OCI-LY1 (cell line): Measurements from ENCODE around the gene MTPN.

Experiments
- H2AFZ ChIP-seq: fragments of 200-600 bp; sonication (generic), shearing (Covaris generic); 2 replicates; pipeline ENCODE4 v1.6.0; 2014; ENCODE audit warnings: antibody characterized with exemption, mild to moderate bottlenecking, low read length
- H3F3A ChIP-seq: fragments of 200-600 bp; sonication (generic), shearing (Covaris generic); 2 replicates; pipeline ENCODE4 v1.6.0; 2014; ENCODE audit warnings: mild to moderate bottlenecking, antibody characterized with exemption, low read length, moderate library complexity; ENCODE audit not compliant: insufficient read depth
- H3K27ac ChIP-seq: fragments of 200-600 bp; sonication (generic); 2 replicates; pipeline ENCODE4 v1.5.1; 2014; ENCODE audit warnings: low read length, mixed run types, mild to moderate bottlenecking, low read depth; ENCODE audit not compliant: poor library complexity, severe bottlenecking
- H3K27me3 ChIP-seq: fragments of 200-600 bp; sonication (generic); 2 replicates; pipeline ENCODE4 v1.6.0; 2014; ENCODE audit warnings: antibody characterized with exemption, mild to moderate bottlenecking, low read length, moderate library complexity; ENCODE audit not compliant: insufficient read depth
- H3K36me3 ChIP-seq: fragments of 200-600 bp; sonication (generic); 2 replicates; pipeline ENCODE4 v1.6.1; 2014; ENCODE audit warnings: mild to moderate bottlenecking, antibody characterized with exemption, low read length, moderate library complexity, mixed read lengths; ENCODE audit not compliant: insufficient read depth
- H3K4me1 ChIP-seq: fragments of 200-600 bp; sonication (generic); 2 replicates; pipeline ENCODE4 v1.5.1; 2014; ENCODE audit warnings: mild to moderate bottlenecking, low read length, moderate library complexity; ENCODE audit not compliant: insufficient read depth, severe bottlenecking
- H3K4me2 ChIP-seq: fragments of 200-600 bp; sonication (generic), shearing (Covaris generic); 2 replicates; pipeline ENCODE4 v1.6.1; 2014; ENCODE audit warnings: low read length
- H3K4me3 ChIP-seq: fragments of 200-600 bp; sonication (generic); 2 replicates; pipeline ENCODE4 v1.5.1; 2014; ENCODE audit warnings: low read length, low read depth, mild to moderate bottlenecking, mixed read lengths; ENCODE audit not compliant: poor library complexity, severe bottlenecking
- H3K79me2 ChIP-seq: fragments of 200-600 bp; shearing (Covaris generic); 2 replicates; pipeline ENCODE4 v1.6.1; 2016; ENCODE audit warnings: mixed run types, low read length, mixed read lengths; ENCODE audit not compliant: insufficient read depth
- H3K9ac ChIP-seq: fragments of 200-600 bp; sonication (generic), shearing (Covaris generic); 2 replicates; pipeline ENCODE4 v1.6.1; 2014; ENCODE audit warnings: mild to moderate bottlenecking, low read length, mixed read lengths
- H3K9me2 ChIP-seq: fragments of 200-600 bp; sonication (generic), shearing (Covaris generic); 2 replicates; pipeline ENCODE4 v1.6.1; 2014; ENCODE audit warnings: low read depth, mild to moderate bottlenecking, low read length, mixed read lengths
- H3K9me3 ChIP-seq: fragments of 200-600 bp; shearing (Covaris generic); 2 replicates; pipeline ENCODE4 v1.6.1; 2014; ENCODE audit warnings: low read length, mixed read lengths
- H4K20me1 ChIP-seq: fragments of 200-600 bp; sonication (generic), shearing (Covaris generic); 2 replicates; pipeline ENCODE4 v1.6.0; 2016; ENCODE audit warnings: mild to moderate bottlenecking, low read length; ENCODE audit not compliant: insufficient read depth
- EZH2 ChIP-seq: fragments of 200-600 bp; sonication (generic), shearing (Covaris generic); IDR thresholded peaks from 2 replicates; pipeline ENCODE4 v1.8.0; 2017; ENCODE audit warnings: borderline replicate concordance, mixed run types, mild to moderate bottlenecking, antibody characterized with exemption, low read length, moderate library complexity, mixed read lengths
- TF ChIP-seq, protein P1 (sequence below): fragments of 200-600 bp; sonication (generic), shearing (Covaris generic); IDR thresholded peaks from 2 replicates; pipeline ENCODE4 v1.5.1; 2017; ENCODE audit warnings: mild to moderate bottlenecking, antibody characterized with exemption, low read length, moderate library complexity, mixed read lengths

The MTPN gene

GRCh38 chr7:135900065-135900546 lies 77.1 kb downstream of the MTPN start:
- no peak overlapping the region for H3K9ac ChIP-seq
- H3K4me2 ChIP-seq, result no peak overlapping the region
- H2AFZ ChIP-seq, result no peak overlapping the region
- no peaks in the 10 kb centered on the region for H3K4me1 ChIP-seq
- no peak overlapping the region for H3K27ac ChIP-seq
- no peaks in the 10 kb centered on the region for H4K20me1 ChIP-seq
- no peaks in the 10 kb centered on the region for H3K9me3 ChIP-seq
- H3K27me3 ChIP-seq, result no peaks in the 10 kb centered on the region
- H3K4me3 ChIP-seq, result no peak overlapping the region
- no peaks in the 10 kb centered on the region for H3K79me2 ChIP-seq
- TF ChIP-seq, protein P1, sequence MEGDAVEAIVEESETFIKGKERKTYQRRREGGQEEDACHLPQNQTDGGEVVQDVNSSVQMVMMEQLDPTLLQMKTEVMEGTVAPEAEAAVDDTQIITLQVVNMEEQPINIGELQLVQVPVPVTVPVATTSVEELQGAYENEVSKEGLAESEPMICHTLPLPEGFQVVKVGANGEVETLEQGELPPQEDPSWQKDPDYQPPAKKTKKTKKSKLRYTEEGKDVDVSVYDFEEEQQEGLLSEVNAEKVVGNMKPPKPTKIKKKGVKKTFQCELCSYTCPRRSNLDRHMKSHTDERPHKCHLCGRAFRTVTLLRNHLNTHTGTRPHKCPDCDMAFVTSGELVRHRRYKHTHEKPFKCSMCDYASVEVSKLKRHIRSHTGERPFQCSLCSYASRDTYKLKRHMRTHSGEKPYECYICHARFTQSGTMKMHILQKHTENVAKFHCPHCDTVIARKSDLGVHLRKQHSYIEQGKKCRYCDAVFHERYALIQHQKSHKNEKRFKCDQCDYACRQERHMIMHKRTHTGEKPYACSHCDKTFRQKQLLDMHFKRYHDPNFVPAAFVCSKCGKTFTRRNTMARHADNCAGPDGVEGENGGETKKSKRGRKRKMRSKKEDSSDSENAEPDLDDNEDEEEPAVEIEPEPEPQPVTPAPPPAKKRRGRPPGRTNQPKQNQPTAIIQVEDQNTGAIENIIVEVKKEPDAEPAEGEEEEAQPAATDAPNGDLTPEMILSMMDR, result no peak
- TF ChIP-seq EZH2, result no peak
- no peaks in the 10 kb centered on the region for H3K9me2 ChIP-seq
- no peaks in the 10 kb centered on the region for H3K36me3 ChIP-seq
- no peaks in the 10 kb centered on the region for H3F3A ChIP-seq

DNA sequence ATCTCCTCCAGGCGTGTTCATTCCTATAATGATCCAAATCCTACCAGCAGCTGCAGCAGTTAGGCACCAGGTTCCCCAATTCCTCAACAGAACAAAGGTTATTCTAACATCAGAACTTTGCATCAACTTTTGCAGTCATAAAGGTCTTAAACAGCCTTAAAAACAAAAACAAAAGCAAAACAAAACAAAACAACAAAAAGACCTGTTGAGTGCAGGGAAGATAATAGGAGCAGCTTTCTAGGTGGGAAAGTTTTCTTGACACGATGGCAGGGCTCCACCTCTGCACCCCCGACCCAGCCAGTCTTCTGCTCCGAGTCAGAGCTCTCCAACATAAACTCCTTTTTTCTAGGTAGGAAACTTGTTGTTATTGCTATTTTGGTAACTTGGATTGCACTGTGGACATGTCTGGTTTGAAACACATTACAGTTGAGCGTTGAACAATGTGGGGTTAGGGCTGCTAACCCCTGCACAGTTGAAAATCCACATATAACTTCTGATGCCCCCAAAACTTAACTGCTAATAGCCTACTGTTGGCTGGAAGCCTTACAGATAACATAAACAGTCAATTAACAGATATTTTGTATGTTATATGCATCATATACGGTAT lies 77.6 kb downstream of the MTPN start:
- H4K20me1 ChIP-seq, result no peaks in the 10 kb centered on the region
- no peak overlapping the region for H3K4me3 ChIP-seq
- no peaks in the 10 kb centered on the region for H3F3A ChIP-seq
- no peaks in the 10 kb centered on the region for H3K9me2 ChIP-seq
- H3K36me3 ChIP-seq, result no peaks in the 10 kb centered on the region
- TF ChIP-seq, protein P1, result no peak
- no peak for TF ChIP-seq EZH2
- H3K9ac ChIP-seq, result no peak overlapping the region
- no peaks in the 10 kb centered on the region for H3K79me2 ChIP-seq
- H3K27ac ChIP-seq, result no peak overlapping the region
- H3K27me3 ChIP-seq, result no peaks in the 10 kb centered on the region
- no peak overlapping the region for H3K4me2 ChIP-seq
- no peaks in the 10 kb centered on the region for H3K9me3 ChIP-seq
- H2AFZ ChIP-seq, result no peak overlapping the region
- H3K4me1 ChIP-seq, result no peaks in the 10 kb centered on the region

DNA sequence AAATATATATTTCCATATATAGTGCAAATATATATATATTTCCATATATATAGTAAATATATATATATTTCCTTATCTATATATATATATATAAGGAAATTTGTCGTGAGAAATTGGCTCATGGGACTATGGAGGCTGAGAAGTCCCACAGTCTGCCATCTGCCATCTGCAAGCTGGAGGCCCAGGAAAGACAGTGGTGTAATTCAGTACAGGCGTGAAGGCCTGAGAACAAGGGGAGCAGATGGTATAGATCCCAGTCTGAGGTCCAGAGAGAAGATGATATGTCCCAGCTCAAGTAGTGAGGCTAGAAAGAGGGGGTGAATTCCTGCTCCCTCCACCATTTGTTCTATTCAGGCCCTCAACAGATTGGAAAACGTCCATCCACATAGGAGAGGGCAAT lies 78.9 kb downstream of the MTPN start:
- Histone ChIP-seq H3K27ac (no peak overlapping the region), H4K20me1 (no peaks in the 10 kb centered on the region), H3F3A (no peaks in the 10 kb centered on the region), H3K4me3 (no peak overlapping the region), H3K79me2 (no peaks in the 10 kb centered on the region), H3K9me3 (no peaks in the 10 kb centered on the region), H3K4me2 (no peak overlapping the region), H3K4me1 (no peaks in the 10 kb centered on the region), H3K36me3 (no peaks in the 10 kb centered on the region), H2AFZ (no peak overlapping the region), H3K9ac (no peak overlapping the region), H3K9me2 (no peaks in the 10 kb centered on the region), H3K27me3 (no peaks in the 10 kb centered on the region)
- TF ChIP-seq, protein P1, result no peak
- TF ChIP-seq EZH2, result no peak
